HUES48 (cell line): ENCODE results near the gene MYO18A.

Experiments
- H3K27ac ChIP-seq: one replicate; pipeline ENCODE4 v1.7.0; 2013; ENCODE audit warnings: low read depth, low read length, inconsistent platforms
- H3K27me3 ChIP-seq: 2 replicates; pipeline ENCODE4 v1.6.1; 2013; ENCODE audit warnings: mild to moderate bottlenecking, low read length; ENCODE audit not compliant: control insufficient read depth, insufficient read depth
- H3K36me3 ChIP-seq: 2 replicates; pipeline ENCODE4 v1.6.1; 2013; ENCODE audit warnings: low read length; ENCODE audit not compliant: control insufficient read depth, insufficient read depth
- H3K4me1 ChIP-seq: 2 replicates; pipeline ENCODE4 v1.6.1; 2013; ENCODE audit warnings: mild to moderate bottlenecking, low read length; ENCODE audit not compliant: control insufficient read depth, insufficient read depth
- H3K4me3 ChIP-seq: 2 replicates; pipeline ENCODE4 v1.5.1; 2013; ENCODE audit warnings: mild to moderate bottlenecking, low read depth, low read length
- H3K9ac ChIP-seq: 2 replicates; pipeline ENCODE4 v1.6.1; 2013; ENCODE audit warnings: mild to moderate bottlenecking, low read depth, low read length, moderate library complexity
- H3K9me3 ChIP-seq: 2 replicates; pipeline ENCODE4 v1.6.1; 2013; ENCODE audit warnings: low read length; ENCODE audit not compliant: control insufficient read depth, insufficient read depth

The MYO18A gene

DNA sequence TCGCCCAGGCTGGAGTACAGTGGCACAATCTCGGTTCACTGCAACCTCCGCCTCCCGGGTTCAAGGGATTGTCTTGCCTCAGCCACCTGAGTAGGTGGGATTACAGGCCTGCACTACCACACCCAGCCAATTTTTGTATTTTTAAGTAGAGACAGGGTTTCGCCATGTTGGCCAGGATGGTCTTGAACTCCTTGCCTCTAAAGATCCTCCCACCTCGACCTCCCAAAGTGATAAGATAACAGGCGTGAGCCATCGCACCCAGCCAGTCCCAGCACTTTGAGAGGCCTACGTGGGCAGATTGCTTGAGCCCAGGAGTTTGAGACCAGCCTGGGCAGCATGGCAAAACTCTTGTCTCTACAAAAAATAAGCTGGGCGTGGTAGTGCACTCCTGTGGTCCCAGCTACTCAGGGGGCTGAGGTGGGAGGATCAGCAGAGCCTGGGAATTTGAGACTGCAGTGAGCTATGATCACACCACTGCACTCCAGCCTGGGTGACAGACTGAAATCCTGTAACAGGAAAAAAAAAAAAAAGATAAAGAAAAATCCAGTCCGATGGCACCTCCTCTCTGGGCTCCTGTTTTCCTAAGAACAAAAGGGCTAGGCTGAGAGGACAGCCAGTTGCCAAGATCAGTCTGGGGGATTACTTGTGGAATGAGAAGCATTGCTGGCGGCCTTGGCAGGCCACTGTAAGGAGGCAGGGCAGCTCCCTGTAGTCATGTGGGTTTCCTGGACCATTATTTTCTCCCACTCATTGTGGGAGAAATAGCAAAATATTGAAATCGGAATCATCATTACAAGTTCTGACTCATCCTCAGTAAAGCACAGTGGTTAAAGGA is 140.2 kb downstream of the MYO18A start:
- H3K36me3 ChIP-seq: no peaks in the 10 kb centered on the region
- peaks cover 69% of the 10 kb centered on the region for H3K4me1 ChIP-seq
- H3K4me3 ChIP-seq: no peak overlapping the region
- 0 out of 2 replicates have a peak, but pooled peaks cover 1% of the 10 kb centered on the region for H3K9me3 ChIP-seq
- H3K27me3 ChIP-seq: no peaks in the 10 kb centered on the region
- H3K27ac ChIP-seq: peak overlapping the region; percentile 53
- no peak overlapping the region for H3K9ac ChIP-seq

DNA sequence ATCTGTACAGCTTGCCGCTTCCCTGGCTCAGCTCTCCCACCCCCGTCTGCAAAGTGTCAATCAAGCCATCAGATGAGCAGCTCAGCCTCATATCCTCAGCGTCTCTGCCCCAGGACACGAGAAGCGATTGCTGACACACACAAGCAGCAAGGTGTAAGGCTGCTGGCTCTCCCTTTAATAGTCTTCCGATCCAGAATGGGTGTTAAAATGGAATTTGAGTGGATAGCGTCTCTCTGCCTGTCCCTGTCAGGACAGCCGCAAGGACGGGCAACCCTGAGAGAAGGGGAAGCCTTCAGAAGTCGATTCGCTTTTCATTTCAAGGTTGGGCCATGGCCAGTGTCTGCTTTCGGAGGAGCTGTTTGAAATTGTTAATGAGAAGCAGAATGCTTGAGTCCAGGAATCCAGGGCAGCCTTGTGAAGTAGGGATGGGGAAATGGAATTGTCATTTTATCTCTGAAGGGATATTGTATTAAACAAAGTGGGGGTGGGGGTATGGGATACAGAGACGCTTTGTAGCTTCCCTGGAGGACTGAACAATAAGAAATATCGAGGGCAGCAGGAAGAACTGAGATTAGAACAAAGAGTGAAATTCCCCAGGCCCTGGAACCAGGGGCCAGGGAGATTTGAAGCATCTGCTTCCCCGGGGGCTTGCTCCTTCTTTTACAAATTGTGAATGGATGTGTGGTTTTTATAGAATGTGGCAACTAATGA is 142.0 kb downstream of the MYO18A start:
- Histone ChIP-seq H3K9ac (peak overlapping the region; percentile 48), H3K27me3 (no peaks in the 10 kb centered on the region), H3K4me1 (peaks cover 65% of the 10 kb centered on the region), H3K27ac (peak overlapping the region; percentile 86), H3K4me3 (no peak overlapping the region), H3K36me3 (no peaks in the 10 kb centered on the region), H3K9me3 (peaks cover 13% of the 10 kb centered on the region; the same call in 1 of the 2 replicates)

DNA sequence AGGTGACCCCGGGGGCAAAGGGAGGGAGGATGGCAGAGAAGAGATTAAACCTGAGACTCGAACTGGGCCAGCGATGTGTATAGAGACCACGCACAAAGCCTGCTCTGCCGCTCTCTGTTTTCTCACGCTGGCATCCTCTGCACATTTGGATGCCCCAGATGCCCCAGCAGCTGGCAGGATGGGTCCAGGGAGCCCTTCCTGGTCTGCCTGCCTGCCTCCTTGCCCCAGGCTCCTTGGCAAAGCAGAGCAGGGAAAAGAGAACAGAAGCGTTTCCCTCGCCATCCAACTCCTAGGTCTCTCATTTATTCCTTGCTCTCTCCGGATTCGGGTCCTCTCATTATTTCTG is 142.5 kb downstream of the MYO18A start:
- Histone ChIP-seq H3K9ac (no peak overlapping the region), H3K27ac (peak overlapping the region; percentile 86), H3K27me3 (no peaks in the 10 kb centered on the region), H3K36me3 (no peaks in the 10 kb centered on the region), H3K9me3 (peaks cover 13% of the 10 kb centered on the region; the same call in 1 of the 2 replicates), H3K4me1 (peaks cover 64% of the 10 kb centered on the region), H3K4me3 (no peak overlapping the region)

DNA sequence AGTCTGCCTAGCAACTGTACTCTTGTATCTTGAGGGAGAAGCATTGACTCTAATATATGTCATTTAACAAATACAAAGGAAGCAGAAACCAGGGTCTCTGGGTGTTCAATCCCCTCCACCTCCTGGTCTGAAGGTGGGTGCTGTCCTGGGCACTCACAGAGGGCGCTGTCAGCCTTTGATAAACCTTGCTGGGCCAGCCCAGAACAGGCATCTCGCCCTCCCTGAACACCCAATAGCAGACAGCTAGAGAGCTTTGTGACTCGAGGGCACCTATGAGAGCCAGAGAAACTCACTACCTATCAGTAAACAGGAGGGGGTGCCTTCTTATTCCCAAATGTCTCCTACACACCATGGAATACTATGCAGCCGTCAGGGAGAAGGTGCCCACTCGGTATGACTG is 143.6 kb downstream of the MYO18A start:
- Histone ChIP-seq H3K27ac (no peak overlapping the region), H3K27me3 (no peaks in the 10 kb centered on the region)

DNA sequence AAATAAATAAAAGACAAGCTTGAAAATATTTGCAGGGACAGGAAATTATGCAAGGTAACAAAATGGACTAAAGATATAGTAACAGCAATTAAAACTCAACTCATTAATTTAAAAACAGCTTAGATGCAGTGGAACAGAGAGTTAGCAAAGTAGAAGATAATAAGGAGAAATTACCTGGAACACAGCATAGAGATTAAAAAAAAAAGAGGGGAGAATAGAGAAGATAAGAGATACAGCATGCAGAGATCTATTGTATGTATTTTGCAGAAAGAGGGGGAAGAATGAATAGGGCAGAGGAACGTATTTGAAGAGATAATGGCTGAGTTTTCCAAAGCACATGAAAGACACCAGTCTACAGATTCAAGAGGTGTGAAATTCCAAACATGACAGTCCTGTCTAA is 145.7 kb downstream of the MYO18A start:
- peaks cover 61% of the 10 kb centered on the region for H3K4me1 ChIP-seq
- H3K9me3 ChIP-seq: peaks cover 13% of the 10 kb centered on the region; the same call in 1 of the 2 replicates
- H3K36me3 ChIP-seq: no peaks in the 10 kb centered on the region
- no peak overlapping the region for H3K4me3 ChIP-seq
- no peak overlapping the region for H3K27ac ChIP-seq
- H3K27me3 ChIP-seq: no peaks in the 10 kb centered on the region
- no peak overlapping the region for H3K9ac ChIP-seq

More for the DNA sequence above, 143.6 kb downstream of the MYO18A start:
- no peaks in the 10 kb centered on the region for H3K36me3 ChIP-seq
- H3K4me3 ChIP-seq: no peak overlapping the region
- peaks cover 13% of the 10 kb centered on the region; the same call in 1 of the 2 replicates for H3K9me3 ChIP-seq
- H3K4me1 ChIP-seq: peaks cover 64% of the 10 kb centered on the region
- no peak overlapping the region for H3K9ac ChIP-seq

DNA sequence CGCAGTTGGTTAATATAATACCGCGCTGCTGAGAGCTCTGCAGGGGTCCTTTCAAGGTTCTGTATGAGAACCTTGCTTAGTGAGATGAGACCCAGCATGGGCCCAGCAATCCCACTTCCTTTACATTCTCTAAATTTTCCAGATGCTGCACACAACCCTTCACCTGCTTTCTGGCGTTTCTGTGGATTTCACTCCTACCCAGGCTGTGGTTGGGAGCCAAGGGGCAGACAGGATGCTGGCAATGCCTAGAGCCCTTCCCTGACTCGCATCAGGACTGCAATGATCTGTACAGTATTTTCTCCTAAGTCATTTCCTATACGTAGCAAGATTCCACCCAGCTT is 147.4 kb downstream of the MYO18A start:
- Histone ChIP-seq H3K27ac (peak overlapping the region; percentile 94), H3K9me3 (peaks cover 13% of the 10 kb centered on the region; the same call in 1 of the 2 replicates), H3K36me3 (no peaks in the 10 kb centered on the region), H3K4me3 (0 out of 2 replicates have a peak overlapping the region, but pooled peaks have one; percentile 12), H3K27me3 (0 out of 2 replicates have a peak, but pooled peaks cover under 1% of the 10 kb centered on the region), H3K4me1 (peaks cover 50% of the 10 kb centered on the region), H3K9ac (peak overlapping the region; percentile 10; the same call in 1 of the 2 replicates)

DNA sequence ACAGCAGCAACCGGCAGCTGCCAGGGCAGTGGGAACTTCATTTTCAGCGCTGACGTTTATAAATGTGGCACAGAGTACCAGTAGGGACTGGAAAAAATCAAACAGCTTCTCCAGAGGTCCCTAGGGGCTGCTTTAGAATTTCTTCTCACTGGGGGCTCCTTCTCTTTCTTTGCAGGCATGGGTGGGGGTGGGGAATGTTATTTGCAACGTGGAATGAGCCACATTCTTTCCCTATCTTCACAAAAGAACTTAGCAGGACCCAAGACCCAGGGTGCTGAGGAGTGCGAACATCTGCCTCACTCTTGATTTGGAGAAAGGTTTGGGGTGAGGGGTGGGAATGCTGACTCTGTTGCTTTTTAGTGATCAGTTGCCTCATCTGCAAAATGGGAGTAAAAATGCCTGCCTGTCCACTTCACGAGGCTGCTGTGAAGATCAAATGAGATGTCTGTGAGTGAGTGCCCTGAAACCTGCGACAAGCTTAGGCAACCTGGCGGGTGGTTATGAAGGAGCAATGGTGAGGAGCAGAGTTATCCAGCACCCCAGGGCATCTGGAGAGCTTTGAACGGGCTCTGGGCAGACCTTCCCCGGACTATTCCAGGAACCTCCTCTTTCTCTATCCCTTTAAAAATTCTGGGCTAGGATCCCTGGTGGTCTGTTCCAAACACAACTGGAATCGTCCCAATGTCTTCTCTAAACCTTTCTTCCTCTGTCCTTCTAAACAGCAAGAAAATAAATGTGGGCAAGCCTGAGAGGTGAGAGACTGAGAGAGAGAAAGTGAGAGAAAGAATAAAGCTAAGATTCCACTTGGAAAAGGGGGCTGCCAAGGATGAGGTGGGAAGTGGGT is 148.0 kb downstream of the MYO18A start:
- Histone ChIP-seq H3K36me3 (no peaks in the 10 kb centered on the region), H3K27ac (peak overlapping the region; percentile 94), H3K9ac (peak overlapping the region; percentile 19)

DNA sequence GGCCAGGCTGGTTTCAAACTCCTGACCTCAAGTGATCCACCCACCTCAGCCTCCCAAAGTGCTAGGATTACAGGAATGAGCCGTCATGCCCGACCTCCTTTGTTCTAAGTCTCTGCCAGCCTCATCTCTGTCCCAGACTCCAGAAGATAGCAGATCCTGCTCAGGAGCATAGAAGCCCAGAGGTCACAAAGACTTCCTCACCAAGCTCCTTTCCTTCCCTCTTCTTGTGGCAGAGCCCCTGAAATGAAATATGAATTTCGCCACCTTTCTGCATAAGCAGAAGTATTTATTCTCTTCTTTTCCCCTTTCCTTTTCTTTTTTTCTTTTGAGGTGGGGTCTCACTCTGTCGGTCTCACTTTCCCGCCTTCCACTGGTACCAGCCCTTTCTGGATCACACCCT is 148.7 kb downstream of the MYO18A start:
- Histone ChIP-seq H3K4me3 (no peak overlapping the region), H3K4me1 (peaks cover 46% of the 10 kb centered on the region), H3K36me3 (no peaks in the 10 kb centered on the region), H3K9ac (peak overlapping the region; percentile 19; the same call in 1 of the 2 replicates), H3K27me3 (0 out of 2 replicates have a peak, but pooled peaks cover 6% of the 10 kb centered on the region), H3K27ac (peak overlapping the region; percentile 94), H3K9me3 (peaks cover 13% of the 10 kb centered on the region; the same call in 1 of the 2 replicates)

More for the DNA sequence above, 148.0 kb downstream of the MYO18A start:
- Histone ChIP-seq H3K9me3 (peaks cover 13% of the 10 kb centered on the region; the same call in 1 of the 2 replicates), H3K4me3 (peak overlapping the region; percentile 12), H3K27me3 (0 out of 2 replicates have a peak, but pooled peaks cover 6% of the 10 kb centered on the region), H3K4me1 (peaks cover 50% of the 10 kb centered on the region)

DNA sequence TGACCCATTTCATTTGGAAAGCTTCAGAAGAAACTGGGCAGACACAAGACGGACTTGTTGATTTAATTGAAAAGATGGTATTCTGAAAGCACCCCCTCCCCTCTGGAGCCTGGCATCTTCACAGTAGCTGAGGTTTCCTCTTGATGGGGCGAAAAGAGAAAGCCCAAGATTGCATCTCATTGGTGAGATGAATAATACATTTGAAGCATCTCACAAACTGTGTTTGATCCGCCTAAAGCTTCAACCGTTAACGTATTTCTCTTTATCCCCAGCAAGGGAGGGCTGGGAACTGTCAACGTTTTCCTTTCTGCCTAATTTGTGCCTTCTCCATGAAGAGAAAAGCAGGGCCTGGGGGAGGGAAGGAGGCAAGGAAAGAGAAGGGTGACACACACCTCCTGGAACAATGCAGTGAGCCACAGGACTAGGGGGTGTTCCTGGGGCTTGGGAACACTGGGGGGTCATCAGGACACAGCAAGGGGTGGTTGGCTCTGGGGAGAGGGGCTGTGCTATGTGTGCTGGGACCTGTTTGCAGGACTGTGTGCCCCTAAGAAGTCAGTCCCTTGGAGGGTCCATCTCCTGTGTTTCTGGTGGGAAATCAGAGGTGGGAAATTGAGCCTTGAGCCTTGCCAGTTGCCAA is 155.8 kb downstream of the MYO18A start:
- Histone ChIP-seq H3K27me3 (peaks cover 20% of the 10 kb centered on the region; the same call in 1 of the 2 replicates), H3K36me3 (no peaks in the 10 kb centered on the region), H3K9ac (no peak overlapping the region), H3K4me1 (peaks cover 25% of the 10 kb centered on the region), H3K4me3 (no peak overlapping the region), H3K27ac (no peak overlapping the region), H3K9me3 (no peaks in the 10 kb centered on the region)

DNA sequence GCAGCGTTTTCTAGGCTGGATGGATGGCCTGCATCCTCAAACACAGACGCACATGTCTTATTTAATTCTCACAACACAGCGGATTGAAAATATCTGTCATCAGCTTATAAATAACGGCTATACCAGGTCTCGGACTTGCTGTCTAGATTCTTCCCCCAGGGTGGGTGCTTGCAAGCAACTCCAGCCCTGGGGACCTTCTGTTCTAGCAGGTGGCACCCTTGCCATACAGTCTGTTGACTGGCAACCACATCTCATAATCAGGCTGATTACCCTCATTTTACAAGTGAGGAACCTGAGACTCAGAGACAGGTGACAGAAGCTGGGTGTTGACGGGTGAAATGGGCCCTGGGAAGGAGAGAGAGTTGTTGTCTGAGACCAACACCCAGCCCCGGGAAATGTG is 158.1 kb downstream of the MYO18A start:
- H3K4me1 ChIP-seq: peaks cover 31% of the 10 kb centered on the region
- no peak overlapping the region for H3K27ac ChIP-seq
- no peaks in the 10 kb centered on the region for H3K9me3 ChIP-seq

More for the DNA sequence above, 158.1 kb downstream of the MYO18A start:
- Histone ChIP-seq H3K36me3 (no peaks in the 10 kb centered on the region), H3K27me3 (peaks cover 15% of the 10 kb centered on the region; the same call in 1 of the 2 replicates), H3K4me3 (no peak overlapping the region), H3K9ac (no peak overlapping the region)
